HG02588 (cell line): ENCODE measurements around the gene PHF13.

ENCODE experiments used
- ATAC-seq: cut with Tn5 transposase; IDR thresholded peaks from one replicate; pipeline ENCODE4 v1.9.1; 2021; ENCODE audit warnings: mild to moderate bottlenecking, moderate library complexity; ENCODE audit not compliant: unreplicated experiment

Gene PHF13

GRCh38 chr1:6601049-6601922 is 12.2 kb upstream of the PHF13 start:
- peak; percentile 28 for ATAC-seq

DNA sequence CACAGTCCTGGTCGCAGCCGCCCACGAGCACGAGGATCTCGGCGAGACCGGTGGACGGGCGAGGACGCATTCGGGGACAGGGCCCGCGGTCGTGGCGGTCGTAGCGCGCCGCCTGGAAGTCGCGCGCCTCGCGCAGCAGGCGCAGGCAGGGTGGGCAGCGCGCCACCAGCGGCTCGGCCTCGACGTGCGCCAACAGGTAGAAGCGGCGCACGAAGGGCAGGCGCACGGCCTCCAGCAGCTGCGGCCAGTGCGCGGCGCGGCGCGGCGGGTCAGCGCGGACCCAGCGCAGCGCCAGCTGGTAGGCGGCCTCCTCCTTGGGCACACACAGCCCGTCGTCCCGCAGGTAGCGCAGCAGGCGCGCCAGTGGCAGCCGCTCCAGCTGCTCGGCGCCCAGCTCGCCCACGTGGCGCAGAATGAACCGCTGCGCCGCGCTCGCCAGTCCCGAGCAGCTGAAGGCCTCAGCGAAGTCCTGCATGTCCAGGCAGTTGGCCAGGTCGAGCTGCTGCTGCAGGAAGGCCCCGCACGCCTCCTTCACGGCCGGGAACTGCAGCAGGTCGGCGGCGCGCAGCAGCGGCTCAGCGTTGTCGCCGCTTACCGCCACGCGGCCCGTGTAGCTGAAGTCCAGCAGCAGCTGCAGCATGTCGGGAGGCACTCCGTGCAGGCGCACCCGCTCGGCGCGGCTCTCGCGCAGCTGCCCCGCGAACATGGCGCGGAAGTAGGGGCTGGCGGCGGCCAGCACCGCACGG is 11.4 kb upstream of the PHF13 start:
- ATAC-seq = no peak

- ATAC-seq = peak; percentile 49
Observed at GRCh38 chr1:6602669-6603237, 10.8 kb upstream of the PHF13 start, which contains the start of gene KLHL21. TSS of gene KLHL21 (minus strand) at chr1:6602869. CDS start at chr1:6602817, 52 bp downstream.

DNA sequence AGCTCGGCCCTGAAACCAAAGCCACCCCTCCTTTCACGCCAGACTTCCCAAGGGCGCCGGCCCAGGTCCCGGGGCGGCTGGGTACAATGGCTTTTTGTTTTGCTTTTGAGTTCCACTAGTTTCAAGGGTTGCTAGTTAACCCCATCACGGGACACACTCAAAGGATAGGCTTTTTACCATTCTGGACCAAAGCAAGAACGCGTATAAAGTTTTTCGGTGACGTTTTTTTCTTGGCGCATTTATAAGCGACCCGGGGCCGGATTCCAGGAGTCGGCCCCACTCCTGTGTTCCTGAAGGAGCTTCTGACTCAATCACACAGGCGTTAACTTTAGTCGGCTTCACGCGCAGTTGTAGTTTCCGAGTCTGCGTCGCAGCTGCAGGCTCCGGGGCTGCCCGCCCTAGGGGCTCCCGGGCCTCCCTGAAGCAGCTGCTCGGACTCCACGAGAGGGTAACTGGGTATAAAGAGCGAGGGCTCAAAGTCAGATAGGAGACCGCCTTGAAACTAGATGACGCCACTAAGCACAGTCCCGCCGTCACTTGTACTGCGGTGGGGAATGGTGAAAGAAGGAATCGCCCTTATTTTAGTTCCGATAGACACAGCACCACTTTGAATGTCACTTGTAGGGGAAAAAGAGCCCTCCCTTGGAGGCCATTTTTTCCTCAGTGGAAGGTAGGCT is 10.2 kb upstream of the PHF13 start:
- peak; percentile 24 for ATAC-seq

GRCh38 chr1:6603915-6604558 is 9.5 kb upstream of the PHF13 start:
- ATAC-seq = no peak

GRCh38 chr1:6612641-6613360 is 730 bp upstream of the PHF13 start:
- peak; percentile 33 for ATAC-seq

GRCh38 chr1:6614019-6614928 is 743 bp downstream of the PHF13 start:
- ATAC-seq = no peak

- no peak for ATAC-seq
Observed at GRCh38 chr1:6614929-6615785, 1.6 kb downstream of the PHF13 start.

DNA sequence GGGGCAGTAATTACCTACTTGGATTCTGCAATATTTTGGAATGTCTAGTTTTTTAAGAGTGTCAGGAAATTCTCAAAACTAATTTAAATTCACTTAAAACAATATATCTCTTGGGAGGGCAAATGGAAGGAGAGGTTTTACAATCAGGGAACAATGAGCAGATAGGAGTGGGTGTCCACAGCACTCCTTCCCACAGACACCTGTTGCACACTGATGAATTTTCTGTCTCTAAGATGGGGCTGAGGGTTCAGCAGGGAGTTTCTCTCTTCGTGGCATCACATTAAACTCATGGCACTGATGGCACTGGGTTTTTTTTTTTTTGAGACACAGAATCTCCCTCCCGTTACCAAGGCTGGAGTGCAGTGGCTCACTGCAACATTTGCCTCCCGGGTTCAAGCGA is 5.5 kb downstream of the PHF13 start:
- no peak for ATAC-seq

DNA sequence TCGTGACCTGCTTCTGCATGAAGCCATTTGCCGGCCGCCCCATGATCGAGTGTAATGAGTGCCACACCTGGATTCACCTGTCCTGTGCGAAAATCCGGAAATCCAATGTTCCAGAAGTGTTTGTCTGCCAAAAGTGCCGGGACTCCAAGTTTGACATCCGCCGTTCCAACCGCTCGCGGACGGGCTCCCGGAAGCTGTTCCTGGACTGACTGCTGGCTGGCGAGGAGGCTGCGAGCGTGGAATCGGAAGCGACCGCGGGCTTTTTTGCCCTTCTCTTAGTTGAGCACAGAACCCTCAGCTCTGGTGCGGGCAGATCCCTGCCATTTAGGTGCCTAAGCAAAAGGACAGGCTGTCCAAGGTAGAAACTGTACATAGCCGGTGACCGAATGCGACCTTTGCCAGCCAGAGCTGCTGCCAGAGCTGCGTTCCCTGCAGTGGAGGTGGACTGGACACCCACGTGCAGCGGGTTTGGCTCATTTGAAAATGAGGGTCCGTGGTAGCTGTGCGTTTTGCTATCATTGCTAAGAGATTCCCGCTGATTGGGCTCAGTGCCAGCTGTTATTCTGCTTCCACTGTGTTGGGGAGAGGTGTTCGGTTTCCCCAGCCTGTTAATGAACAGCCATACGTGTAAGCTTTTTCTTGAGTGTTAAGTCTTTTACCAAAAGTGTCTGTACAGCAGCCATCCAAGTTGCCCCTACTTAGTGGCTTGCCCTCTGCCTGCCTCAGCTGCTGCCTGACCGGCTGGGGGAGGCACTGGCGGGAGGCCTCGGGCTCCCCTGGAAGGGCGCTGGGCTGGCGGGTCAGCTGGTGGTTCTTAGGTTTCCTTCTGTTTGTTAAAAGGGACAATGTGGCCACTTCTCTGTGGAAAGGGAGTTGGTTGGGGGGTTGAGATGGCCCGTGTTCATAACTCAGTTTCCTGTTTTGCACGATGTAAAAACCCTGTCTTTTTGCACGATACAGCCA is 8.2 kb downstream of the PHF13 start:
- no peak for ATAC-seq

DNA sequence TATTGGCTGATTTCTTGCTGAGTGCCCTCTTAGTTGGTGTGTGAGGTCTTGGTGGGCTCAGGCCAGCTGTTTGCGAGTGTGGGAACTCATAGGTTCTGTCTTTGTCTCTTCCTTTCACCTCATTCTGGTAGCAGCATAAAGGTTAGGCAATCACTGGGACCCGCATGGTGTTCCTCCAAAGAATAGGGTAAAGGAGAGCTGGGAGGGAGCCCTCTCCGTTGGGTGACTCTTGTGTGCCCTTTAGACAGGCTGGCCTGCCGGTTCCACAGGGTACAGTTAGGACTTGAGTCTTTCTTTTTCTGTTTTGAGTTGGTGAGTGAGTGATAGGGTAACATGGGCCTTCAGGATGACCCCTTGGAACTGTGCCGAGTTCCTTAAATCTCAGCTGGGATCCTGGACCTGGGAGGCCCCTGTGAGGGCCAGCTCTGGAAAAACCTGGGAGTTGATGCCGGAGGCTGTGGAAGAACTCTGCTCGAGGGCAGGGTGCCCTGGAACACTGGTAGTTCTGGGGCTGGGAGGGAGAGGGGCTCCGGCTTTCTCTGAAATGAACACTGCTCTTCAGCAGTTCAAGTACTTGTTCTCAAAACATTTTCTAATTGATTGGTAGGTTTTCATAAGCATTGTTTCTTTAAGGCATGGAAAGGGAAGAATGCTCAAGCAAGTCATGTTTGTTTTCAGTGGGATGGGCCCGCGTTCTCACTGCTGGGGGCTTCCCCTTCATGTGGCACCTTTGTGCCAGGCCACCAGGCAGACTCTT is 9.0 kb downstream of the PHF13 start:
- ATAC-seq = no peak

- ATAC-seq = no peak
Observed at GRCh38 chr1:6623269-6623965, 9.9 kb downstream of the PHF13 start.

DNA sequence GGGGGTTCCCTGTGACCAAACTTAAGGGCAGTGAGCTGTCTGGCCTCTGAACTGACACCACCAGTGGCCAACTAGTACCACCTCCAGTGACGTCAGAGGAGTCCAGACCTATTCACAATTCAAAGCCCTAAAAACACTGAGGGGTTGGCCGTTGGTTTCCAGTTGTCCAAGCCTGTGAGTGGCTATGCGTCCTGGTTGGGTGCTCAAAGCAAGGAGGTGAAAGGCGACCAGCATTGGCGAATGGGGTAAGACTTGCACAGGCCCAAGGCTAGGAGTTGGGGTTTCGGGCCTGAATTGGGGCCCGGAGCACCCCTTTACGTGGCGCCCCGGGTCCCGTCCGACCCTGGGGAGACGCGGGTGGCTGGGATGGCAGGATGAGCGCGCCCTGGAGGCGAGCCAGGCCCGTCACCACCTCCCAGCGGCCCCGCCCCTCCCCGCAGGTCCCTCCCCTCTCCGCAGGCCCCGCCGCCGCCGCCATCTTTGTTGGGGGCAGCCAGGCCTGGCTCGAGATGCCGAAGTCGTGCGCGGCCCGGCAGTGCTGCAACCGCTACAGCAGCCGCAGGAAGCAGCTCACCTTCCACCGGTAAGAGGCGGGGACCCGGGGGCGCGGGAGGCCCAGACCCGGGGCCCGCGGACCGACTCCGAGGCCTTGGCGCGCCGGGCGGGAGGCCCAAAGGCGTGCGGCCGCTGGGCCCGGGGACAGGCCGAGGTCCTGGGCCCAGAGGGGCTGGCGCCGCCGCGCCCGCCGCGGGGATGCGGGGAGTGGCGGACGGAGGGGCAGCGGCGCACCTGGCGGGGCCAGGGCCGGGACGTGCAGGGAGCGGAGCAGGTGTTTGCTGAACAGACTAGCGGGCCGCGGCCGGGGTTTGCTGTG is 11.4 kb downstream of the PHF13 start, which contains the start of gene THAP3:
THAP3 (plus strand) TSS at position 159 of the 874 bp plus-strand sequence; CDS start at position 510, 351 bp downstream.
- peak; percentile 70 for ATAC-seq

- ATAC-seq = peak; percentile 10
Observed at GRCh38 chr1:6625584-6626149, 12.1 kb downstream of the PHF13 start.
